DMS153 treated with DMSO at 0.1 percent for 48 hours (cell line): Measurements from ENCODE around the gene INSR.
A peak's percentile ranks its signal among the peaks of the same experiment; 100 is the strongest.

Experiments used
- DNase-seq: peaks from one replicate; lab custom pipeline; 2025; ENCODE audit not compliant: unreplicated experiment; lab: John Stamatoyannopoulos, UW

INSR gene

DNA sequence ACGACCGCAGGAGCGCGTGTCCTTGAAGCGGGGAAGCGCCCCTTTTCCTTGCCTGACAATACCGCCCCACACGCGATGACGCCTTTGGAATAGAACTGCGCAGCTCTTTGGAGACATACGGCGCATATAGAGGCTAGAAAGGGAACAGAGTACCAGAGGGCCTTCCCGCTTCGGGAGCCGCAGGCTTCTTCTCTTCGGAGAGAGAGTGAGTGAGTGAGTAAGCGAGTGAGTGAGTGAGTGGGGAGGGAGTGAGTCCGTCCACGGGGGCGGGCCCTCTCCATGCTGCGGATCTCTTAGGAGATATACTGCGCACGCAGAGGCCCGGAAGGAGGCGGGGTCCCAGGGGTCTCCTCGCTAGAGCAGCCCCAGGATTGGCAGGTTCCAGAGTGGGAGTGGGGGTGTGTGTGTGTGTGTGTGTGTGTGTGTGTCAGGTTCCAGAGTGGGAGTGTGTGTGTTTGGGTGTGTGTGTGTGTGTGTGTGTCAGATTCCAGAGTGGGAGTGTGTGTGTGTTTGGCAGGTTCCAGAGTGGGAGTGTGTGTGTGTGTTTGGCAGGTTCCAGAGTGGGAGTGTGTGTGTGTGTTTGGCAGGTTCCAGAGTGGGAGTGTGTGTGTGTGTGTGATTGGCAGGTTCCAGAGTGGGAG is 97.0 kb downstream of the INSR start:
- DNase-seq, result peak; percentile 37

DNA sequence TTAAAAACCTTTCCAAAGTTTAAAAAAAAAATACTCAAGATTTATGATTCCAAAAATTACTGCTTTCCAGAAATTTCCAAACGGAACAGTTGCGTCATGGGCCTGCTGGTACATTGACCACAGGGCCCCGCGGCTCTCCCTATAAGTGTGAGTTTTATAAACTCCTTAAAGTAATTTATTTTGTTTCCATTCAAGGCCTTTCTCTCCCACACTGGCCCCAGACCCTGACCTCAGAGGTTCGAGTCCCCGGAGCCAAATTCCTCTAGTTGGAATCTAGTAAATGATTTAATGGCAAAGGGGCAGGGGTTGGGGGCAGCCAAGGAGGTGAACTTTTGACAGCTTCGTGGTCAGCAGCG is 97.5 kb downstream of the INSR start:
- no peak for DNase-seq

DNA sequence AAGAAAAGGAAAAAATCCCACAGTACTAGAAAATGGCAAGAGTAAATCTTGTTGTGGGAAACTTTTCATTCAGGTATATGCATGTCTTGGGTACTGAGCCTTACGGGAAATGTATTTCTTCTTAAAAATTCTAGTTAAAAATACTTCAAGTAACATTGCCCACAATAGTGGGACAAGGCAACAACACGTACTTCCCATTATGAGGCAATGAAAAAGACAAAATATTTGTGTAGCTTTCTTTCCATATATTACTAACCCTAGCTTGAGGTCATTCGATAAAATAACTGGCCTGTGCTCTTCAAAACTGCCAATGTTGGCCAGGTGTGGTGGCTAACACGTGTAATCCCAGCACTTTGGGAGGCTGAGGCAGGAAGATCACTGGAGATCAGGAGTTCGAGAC is 99.2 kb downstream of the INSR start:
- DNase-seq, result no peak

DNA sequence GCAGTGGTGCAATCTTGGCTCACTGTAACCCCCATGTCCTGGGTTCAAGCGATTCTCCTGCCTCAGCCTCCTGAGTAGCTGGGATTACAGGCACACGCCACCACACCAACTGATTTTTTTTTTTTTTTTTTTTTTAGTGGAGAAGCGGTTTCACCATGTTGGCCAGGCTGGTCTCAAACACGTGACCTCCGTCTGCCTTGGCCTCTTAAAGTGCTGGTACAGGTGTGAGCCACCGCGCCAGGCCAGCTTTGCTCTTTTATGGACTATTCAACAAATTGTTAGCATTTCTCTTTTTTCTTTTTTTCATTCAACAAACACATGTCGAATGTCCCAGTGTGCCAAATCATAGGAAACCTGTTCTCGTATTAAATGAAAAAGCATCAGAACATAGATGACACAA is 99.6 kb downstream of the INSR start:
- no peak for DNase-seq

DNA sequence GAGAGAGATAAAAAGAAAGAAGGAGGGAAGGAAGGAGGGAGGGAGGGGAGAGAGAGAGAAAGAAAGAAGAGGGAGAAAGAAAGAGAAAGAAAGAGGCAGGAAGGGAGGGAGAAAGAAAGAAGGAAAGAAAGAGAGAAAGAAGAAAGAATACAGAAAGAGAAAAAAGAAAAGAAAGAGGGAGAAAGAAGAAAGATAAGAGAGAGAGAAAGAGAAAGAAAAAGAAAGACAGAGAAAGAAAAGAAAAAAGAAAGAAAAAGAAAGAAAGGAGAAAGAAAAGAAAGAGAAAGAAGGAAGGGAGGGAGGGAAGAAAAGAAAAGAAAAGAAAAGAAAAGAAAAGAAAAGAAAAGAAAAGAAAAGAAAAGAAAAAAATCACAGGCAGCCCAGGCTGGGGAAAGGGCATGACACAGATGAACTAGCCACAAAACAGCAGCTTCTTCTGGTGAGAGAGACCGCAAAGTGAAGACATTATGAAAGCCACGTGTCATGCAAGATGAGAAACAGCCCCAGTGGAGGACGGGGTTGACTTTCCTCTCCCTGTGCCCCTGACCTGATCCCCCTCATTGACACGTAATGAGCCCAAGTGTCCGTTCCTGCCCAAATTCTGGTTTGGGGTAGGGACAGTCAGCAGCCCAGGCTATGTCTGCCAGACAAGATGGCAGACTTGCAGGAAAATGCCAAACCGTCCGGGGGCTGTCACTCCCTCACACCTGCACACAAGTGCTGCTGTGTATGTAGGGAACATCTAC is 102.1 kb downstream of the INSR start:
- no peak for DNase-seq

DNA sequence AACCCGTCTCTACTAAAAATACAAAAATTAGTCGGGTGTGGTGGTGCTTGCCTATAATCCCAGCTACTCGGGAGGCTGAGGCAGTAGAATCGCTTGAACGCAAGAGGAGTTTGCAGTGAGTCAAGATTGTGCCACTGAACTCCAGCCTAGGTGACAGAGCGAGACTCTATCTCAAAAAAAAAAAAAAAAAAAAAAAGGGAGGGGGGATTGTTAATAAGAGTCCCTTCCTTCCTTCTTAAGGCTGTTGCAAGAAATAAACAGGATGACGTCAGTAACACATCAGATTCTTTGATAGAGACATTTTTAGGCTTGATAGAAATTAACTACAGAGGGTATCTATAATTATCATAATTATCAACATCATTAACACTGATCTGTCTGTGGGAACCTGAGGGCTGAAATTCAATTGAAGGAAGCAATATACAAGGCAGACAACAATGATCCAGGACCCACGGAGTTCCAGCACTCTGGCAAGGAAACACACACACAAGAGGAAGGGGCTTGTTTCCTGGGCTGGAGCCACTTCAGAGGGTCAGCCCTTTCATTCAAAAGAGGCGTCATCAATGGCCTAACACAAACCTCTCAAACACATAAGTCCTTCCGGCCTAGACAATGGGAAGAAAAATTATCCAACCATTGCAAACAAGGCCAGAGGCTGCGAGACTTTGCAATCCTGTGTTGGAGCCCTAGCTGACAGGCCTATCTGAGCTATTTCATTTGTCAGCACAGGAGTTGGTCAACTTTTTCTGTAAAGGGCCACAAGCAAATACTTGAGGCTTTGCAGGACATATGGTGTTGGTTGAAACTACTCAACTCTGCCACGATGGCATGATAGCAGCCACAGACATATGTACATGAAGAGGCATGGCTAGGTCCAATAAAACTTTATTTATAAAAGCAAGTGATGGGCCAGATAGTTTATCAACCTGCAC is 105.2 kb downstream of the INSR start:
- DNase-seq, result peak; percentile 72

DNA sequence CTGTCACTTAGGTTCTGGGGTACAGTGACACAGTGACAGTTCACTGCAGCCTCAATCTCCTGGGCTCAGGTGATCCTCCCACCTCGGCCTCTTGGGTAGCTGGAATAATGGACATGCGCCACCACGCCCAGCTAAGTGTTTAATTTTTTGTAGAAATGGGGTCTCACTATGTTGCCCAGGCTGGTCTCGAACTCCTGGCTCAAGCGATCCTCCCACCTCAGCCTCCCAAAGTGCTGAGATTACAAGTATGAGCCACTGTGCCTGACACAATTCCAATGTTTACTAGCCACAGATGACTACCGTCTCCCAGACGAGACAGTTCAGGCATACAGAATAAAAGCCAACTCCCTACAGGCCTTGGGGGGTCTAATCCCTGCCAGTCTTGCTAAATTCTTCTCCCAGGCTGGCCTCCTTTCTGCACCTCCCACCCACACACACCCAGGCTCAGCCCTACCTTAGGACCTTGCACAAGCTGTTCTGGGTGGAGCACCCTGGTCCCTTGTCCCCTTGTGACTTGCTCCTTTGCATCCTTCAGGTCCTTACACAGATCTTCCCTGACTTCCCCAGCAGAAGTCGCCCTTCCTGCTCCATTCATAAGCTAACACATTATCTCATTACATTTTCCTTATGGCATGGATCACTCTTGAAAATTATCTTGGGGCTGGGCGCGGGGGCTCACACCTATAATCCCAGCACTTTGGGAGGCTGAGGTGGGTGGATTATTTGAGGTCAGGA is 106.4 kb downstream of the INSR start:
- DNase-seq, result no peak

DNA sequence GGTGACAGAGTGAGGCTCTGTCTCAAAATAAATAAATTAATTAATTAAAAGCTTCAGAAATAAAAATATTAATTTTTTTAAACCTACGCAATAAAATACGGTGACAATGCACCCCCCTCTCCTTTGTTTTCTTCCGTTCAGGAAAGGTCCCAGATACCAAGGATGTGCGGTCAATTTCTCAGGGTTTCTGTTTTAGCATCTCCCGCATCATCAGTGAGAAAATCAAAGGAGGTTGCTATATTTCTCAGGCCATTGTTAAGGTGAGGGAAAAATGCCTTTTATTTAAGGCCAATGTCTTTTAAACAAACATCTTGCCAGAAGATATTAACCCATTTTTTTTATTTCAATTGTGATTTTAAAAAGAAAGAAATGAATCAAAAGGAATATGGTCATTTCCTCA is 111.7 kb downstream of the INSR start:
- no peak for DNase-seq

DNA sequence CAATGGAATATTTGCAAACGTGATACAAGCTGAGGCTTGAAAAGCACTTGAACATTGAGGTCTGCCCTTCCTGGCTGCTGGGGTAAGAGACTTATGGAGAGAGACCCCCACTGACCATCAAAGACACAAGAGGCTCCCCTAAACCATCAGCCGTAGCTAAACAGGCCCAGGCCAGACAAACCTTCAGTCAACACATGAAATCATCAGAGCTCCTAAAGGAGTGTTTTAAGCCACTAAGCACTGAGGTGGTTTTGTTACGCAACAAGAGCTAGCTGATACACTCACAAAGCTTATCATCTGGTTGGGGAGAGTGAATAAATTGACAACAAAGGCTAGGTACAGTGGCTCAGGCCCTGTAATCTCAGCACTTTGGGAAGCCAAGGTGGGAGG is 114.3 kb downstream of the INSR start:
- no peak for DNase-seq

DNA sequence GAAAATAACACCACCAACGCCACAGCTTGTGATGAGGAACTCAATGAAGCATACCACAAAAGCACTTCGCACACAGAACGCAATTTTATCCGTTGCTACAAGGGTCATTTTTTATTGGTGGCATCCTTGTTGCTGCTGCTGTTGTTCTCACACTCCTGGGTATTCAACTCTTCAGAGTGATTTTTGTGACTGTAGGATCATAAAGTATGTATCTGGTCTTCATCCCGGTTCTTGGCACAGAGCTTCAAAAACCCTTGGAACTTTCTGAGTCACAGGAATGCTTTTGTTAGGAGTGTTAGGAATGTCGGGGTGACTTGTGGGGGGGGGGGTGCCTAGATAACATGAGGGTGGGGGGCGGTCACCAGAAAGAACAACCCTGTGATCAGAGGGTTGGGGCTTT is 116.3 kb downstream of the INSR start:
- no peak for DNase-seq

DNA sequence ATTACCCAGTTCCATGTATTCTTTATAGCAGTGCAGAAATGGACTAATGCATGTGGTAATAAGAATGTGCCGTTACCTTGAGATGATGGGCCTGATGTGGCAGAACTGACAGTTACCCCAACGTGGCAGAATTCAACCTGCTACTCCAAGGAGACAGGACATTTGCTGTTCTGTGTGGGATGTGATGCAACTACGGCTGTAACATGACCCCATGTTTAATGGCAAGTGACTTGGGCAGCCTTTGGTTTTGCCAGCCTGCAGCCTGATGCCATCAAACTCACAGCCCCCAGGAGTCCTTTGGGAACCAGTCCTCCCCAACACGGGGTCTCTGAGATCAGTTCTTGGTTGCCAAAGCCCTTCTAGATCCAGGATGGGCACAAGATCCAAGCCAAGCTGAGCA is 117.4 kb downstream of the INSR start:
- no peak for DNase-seq

DNA sequence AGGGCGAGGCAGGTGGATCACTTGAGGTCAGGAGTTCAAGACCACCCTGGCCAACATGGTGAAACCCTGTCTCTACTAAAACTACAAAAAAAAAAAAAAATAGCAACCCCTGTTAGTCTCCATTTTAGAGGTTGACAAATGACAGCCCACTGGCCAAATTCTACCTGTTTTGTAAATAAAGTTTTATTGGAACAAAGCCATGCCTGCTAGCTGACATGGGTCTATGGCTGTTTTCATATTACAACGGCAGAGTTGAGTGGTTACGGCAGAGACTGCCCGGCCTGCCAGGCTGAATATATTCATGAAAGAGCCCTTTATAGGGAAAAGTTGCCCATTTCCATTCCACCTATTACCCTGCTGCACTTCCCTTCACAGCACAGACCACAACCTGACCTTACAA is 121.4 kb downstream of the INSR start:
- no peak for DNase-seq

DNA sequence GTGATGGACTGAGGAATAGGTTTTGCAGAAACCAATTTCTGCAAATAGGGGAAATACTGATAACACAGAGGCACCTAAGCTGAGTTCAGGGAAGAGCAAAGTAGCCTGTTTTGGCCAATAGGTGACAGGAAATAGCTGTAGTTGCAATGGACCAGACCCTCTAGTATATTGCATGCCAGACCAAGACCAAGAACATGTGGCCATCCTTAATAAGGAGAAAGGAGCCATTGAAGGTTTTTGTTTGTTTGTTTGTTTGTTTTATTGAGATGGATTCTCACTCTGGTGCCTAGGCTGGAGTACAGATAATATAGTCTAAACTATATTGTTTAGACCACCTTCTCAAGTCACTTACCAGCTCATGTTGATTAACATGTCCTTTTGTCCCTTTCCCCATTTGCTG is 123.2 kb downstream of the INSR start:
- DNase-seq, result no peak

DNA sequence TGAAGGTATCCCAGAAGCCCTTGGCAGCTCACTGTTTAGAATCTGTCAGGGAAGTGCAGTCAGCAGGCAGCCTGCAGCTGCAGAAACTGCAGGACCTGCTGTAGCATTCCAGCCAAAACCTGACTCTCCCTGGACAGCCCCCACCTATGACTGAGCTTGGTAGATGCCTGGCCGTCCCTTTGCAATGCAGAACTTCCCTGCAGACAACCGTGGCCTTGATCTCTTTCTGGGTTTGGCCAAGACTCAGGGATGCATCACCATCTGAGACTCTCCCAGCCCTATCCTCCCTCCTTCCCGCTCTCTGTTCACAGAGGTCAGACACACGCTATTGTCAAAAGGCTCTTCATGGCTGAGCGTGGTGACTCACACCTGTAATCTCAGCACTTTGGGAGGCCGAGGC is 125.3 kb downstream of the INSR start:
- no peak for DNase-seq

DNA sequence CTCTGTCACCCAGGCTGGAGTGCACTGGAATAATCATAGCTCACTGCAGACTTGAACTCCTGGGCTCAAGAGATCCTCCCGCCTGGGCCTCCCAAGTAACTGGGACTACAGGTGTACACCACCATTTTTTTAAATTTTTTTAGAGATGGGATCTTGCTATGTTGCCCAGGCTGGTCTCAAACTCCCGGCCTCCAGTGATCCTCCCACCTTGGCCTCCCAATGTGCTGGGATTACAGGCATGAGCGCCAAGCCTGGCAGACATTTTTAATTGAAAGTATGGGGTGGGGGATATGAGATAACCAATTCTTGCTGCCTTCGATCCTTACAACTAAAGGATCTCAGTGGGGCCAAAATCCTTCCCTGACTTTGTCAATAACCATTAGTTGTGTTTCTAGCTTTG is 132.9 kb downstream of the INSR start:
- DNase-seq, result no peak

DNA sequence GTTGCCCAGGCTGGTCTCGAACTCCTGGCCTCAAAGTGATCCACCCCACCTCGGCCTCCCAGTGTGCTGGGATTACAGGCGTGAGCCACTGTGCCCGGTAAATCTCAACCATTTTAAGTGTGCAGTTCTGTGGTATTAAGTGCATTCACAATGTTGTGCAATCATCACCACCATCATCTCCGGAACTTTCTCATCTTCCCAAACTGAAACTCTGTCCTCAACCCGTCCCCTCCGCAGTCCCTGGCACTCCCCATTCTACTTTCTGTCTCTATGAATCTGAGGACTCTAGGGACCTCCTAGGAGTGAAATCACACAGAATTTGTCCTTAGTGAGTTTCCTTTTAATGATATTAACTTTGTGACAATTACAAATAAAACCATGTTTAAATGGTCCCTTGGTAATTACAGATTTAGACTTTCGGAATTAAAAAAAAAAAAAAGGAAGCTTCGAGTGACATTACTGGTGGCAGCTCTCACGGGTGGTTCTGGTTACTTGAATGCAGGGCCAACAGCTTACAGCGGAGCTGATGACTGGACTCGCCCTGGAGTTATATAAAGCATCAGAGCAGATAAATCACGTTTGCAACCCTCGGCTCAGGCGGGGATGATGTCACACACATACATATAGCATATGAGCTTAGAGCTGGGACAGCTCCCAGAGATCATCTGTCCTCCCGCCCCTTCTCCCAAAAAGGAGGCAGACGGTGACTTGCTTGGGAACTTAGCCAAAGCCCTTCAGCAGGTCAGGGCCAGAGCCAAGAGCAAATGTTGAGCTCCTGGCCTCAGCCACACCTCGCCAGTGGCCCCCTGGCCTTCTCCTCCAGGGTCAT is 134.9 kb downstream of the INSR start:
- peak; percentile 56 for DNase-seq

DNA sequence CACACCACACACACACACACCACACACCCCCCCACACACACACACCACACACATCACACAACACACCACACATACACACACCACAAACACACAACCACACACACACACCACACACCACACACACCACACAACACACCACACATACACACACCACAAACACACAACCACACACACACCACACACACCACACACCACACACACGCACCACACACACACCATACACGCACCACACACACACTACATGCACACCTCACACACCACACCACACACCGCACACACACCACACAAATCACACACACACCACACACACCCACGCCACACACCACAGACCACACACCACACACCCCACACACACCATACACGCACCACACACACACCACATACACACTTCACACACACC is 141.2 kb downstream of the INSR start:
- no peak for DNase-seq

DNA sequence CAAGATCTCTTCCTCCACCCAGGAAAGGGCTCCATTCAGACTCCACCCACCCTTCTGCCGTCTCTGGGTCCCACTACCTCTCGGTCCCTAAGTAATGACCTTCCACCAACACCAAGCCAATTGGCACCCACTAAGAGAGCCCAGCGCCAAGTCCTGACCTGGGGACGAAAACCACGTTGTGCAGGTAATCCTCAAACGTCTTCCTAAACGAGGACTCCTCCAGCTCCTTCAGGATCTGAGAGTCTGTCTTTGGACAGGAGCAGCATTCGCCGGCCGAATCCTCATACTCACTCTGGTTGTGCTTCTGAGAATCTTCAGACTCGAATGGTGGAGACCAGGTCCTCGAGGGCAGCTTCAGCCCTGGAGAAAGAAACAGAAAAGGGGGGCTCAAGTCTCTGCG is 141.6 kb downstream of the INSR start:
- no peak for DNase-seq

DNA sequence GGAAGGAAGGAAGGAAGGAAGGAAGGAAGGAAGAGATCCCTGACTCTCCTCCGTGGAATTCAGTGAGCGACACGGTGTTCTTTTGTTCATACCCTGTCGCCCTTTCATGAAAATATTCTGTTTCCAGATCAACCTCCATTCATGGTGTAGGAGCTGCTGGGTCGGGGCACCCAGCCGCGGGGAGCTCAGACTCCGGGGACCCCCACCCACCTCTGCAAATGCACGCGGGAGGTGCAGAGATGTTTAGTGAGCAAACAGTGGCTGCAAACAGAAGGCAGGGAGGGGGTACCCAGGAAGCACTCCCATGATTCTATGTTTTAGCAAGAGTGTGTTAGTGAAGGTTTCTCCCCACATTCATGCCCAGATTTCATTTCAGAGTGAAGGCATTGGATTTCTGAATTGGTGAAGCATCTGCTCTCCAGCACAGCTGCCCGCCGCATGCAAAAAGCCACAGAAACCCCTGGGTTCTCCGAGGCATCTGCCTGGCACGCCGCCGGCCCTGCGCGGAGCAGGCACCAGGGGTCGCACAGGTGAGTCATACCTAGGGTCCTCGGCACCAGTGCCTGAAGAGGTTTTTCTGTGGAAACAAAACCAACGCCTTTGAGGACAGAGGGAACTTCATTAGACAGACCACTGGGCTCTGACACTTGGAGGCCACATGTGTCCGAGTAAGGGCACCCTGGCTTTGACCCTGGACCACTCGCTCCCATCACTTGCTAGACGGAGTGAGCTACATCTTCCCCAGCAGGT is 144.1 kb downstream of the INSR start:
- DNase-seq, result no peak
